ENCODE data around the gene KBTBD3.
A peak's percentile ranks its signal among the peaks of the same experiment; 100 is the strongest.
"Not testable (repeated sequence)": the region's sequence is repeated elsewhere in the genome, so short reads cannot be mapped to it uniquely, and the experiment has no call there.

Gene KBTBD3

DNA sequence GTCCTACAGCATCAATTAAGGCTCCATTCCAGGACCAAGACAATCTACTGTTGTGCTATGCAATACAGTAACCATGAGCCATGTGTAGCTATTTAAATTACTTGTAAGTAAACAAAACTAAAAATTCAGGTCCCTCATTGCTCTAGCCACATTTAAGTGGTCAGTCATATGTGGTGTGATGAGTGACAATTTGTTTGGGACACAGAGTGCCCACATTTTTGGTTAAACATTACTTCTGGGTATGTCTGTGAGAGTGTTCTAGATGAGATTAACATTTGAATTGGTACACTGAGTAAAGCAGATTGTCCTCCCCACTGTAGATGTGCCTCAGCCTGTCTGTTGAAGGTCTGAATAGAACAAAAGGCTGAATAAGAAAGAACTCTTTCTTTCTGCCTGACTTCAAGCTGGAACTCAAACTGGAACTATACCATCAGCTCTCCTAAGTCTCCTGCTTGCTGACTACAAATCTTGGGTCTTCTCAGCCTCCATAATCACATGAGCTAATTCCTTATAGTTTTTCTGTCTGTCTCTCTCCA is 15.8 kb downstream of the KBTBD3 start:
- no peak for DNase-seq

DNA sequence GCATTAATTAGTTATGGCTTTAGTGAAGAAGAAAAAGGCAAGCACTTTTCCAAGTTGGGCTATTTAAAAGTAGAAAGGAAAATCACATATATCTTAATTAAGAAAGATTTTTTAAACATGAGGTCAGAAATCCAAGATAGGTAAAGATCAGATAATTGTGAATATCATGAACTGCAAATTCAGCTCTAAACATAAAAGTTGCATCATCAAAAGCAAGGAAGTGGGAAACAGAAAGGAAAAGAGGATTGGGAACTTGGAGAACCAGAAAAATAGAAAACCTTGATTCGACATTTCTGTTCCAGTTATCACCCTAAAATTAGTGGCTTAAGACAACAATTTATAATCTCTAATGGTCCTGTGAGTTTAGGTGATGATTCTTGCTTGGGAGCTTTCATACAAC is 17.5 kb downstream of the KBTBD3 start:
- DNase-seq, result no peak

DNA sequence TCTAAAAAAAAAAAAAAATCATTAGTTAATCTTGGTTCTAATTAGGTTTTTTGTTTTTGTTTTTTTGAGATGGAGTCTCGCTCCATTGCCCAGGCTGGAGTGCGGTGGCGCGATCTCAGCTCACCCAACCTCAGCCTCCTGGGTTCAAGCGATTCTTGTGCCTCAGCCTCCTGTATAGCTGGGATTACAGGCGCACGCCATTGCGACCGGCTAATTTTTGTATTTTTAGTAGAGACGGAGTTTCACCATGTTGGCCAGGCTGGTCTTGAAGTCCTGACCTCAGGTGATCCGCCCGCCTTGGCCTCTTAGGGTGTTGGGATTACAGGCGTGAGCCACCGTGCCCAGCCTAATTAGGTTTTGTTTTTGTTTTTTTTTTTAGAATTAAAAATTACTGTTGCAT is 18.8 kb downstream of the KBTBD3 start:
- not testable (repeated sequence) for DNase-seq

DNA sequence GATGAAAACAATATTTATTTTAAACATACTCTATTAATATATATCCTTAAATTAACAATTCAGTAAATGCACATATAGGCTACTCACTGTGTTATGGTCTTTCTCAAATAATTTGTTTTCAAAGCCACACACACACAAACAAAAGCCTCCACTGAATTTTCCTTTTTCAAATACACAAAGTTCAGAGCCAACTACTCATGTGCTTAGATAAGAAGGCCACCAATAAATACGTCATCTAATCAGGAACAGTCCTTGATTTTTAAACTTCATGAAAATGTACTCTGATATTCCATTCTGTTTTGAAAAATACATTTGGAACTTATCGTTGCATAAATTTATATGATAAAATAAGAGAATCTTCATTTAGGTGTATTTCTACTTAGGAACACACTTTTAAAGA is 26.0 kb downstream of the KBTBD3 start:
- no peak for DNase-seq

DNA sequence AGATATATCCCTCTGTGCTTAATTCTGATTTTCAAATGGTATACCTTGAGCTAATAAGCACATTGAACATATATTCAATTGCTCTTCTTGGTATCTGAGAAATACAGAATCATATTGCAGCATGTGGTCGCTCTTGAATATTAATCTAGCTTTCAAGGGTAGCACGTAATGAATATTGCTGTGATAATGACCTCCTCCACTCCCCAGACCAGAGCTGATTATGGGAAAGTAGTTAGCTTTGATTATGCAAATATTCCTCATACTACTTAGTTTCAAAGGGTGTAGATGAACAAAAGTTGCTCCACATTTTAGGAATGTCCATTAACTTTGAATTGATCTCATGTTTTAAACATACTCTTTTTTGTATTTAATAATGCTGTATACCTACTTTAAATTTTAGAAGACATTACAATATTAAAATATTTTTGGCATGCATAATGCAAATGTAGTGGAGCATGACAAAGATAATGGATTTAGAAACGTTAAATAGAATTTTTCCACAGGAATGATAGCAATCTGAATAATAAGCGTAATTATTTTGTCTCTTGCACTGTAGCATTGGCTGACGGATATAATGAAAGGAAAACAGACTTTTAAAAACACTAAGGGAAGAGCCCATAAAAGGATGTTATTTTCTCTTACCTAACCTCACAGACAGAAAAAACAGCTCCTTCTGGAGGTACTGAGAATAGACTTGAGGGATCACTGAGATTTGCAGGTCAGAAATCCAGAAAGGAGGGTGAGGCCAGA is 27.2 kb downstream of the KBTBD3 start:
- no peak for DNase-seq

DNA sequence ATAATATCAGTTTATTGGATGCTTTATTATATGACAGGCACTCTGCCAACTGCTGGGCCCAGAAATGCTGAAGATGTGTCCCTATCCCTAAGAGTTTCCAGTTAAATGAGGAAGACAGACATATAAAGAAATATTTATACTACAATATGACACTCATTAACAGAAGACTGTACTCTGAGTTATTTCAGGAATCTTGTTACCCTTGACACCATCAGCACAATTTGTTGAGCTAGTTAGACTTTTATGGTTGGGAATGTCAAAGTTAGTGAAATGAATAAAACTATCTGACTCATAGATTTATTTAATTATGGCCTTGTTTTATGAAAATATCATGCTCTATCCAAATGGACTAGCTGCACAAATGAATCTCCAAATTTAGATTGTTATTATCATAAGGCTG is 29.5 kb downstream of the KBTBD3 start:
- DNase-seq, result no peak

DNA sequence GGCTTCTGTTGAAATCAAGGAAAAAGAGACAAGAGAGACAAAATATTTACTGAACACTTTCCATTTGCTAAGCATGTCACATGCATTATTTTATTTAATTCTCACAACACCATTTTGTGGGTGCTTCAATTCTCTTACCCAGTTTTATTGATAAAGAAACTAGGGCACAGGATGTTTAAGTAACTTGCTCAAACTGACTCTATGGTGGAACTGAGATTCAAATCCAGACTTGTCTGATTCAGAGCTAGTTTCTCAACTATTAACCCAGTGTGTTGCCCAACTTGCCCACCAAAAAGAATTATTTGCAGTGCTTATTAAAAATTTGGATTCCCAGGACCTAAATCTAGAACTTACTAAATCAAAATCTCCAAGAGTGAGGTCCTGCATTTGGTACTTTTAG is 33.6 kb downstream of the KBTBD3 start:
- DNase-seq, result no peak

DNA sequence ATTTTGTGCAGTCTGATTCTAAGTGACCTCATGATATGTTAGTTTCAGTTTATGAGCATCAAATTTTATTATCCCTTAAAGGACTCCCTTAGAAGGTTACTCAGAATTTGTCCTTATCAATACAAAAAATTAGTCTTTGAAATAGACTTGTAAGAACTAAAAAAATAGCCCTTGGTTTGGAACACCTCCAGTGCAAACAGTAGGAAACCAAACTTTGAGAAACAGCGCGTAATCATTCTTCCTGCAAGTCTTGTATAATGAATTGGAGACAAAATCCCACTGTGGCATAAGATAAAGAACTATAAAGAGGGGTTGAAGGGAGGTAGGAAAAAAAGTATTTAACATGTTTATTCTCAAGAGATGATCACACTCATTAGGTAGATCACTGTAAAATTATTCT is 44.3 kb downstream of the KBTBD3 start:
- no peak for DNase-seq

DNA sequence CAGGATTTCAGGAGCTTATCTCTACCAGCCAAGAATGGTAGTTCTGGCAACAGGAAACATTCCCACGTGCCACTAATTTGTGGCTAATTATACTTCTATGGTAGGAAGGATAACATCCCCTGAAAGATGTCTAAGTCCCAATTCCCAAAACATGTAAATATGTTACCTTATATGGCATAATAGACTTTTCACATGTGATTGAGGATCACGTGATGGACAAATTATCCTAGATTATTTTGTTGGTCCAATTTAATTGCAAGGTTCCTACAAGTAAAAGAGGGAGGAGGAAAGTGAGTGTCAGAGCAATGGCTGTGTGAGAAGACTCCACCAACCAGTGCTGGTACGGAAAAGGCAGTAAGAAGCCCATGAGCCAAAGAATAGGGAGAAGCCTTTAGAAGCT is 45.2 kb downstream of the KBTBD3 start:
- DNase-seq, result no peak

DNA sequence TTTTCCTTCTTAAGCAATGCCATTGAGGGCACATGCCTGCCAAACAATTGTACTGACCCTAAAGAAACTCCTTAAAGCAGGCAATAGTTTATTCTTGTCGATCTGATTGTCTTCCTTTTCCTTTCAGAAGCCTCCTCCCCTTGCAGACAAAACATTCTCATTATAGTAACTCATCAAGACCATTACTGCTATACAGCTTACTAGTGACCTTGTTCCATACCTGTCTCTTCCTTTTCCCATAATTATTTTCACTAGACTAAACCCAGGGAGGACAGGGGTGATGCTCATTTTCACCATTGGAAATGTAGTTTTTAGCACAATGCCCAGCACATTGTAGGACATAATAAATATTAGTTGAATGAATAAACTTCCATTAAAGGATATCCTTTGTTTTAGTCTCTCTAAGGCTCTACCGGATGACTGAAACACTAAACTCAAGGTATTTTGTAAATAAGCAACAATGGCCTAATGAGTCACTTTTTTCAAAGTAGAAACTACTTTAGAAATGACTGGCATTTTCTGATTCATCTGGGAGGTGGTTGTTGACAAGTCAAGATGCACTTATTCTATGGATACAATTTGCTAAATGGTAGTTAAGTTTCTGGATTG is 45.8 kb downstream of the KBTBD3 start:
- DNase-seq, result no peak

DNA sequence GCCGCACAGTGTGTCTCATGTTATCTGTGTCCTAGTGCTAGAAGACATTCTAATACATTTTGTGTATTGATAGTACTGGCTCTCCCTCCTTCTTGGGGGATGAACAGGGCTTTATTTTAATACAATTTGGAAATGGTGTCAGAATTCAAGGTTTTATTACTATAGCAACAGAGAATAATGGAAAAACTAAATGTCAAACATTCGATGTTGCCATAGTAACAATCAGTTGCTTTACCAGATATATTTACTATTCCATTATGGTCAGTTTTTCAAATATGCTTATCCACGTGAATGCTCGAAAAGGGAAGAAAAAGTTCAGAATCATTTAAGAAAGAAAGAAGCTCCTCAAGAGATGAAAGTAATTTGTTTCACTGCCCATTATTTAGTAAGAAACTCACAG is 46.5 kb downstream of the KBTBD3 start:
- DNase-seq, result no peak

DNA sequence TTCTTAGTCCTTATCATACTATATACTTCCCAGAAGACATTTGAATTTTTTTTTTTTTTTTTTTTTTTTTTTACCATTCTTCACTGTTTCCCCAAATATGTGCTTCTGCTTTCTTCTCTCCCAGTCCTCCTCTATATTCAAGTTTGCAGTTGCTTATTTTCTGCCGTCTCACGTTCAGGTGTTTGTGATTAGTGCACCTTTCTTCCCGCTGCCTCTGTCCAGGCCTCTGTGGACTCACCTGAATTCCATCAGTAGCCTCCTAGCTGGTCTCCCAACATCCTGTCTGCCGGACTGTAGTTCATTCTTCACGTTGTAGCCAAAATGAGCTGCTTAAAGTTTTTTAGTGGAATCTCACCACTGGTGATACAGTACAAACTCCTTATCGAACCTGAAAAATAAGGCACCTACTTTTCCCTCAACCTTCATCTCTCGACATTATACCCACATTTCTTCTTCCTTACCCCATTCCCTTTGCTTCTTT is 54.3 kb downstream of the KBTBD3 start:
- no peak for DNase-seq

DNA sequence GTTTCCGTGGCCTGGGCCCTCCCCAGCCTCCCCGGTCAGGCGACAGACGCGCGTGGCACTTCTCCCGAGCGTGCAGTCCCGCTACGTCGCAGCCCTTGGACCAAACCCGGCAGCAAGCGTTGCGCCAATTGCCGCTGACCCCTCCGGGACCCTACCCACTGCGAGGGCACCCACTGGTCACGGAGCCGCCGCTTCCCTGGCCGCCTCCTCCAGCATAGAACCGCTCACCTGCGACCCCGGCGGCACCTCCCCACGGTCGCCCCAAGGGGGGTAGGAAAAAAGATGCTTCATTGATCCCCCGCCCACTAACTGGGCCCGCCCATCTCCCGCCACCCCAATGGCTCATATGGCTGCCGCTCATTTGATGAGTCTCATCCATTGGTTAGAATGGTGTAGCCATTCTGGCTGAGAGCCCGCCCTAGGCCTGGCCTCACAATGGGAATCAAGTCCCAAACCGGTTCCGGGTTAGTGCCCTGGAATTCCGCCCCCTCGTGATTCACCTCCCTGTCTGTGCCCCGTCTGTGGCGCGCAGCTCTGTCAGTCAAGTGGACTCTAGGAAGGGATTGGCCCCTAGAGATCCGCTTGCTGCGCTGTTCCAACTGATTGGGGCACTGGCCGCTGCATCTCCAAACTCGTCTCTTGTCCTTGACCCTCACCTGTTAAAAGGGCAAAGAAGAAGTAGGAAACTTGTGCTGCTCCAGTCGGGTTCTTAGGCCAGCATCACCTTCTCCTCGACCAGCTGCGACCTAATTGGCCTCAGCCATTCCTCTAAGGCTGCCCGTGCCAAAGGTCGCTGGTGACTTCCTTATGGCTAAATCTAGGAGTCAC is 55.0 kb downstream of the KBTBD3 start, which contains the start of gene MSANTD4:
MSANTD4 (minus strand) TSS at position 274 of the 828 bp plus-strand sequence. CDS start 11,323 bp downstream, outside the sequence.
- peak; percentile 81 for DNase-seq

DNA sequence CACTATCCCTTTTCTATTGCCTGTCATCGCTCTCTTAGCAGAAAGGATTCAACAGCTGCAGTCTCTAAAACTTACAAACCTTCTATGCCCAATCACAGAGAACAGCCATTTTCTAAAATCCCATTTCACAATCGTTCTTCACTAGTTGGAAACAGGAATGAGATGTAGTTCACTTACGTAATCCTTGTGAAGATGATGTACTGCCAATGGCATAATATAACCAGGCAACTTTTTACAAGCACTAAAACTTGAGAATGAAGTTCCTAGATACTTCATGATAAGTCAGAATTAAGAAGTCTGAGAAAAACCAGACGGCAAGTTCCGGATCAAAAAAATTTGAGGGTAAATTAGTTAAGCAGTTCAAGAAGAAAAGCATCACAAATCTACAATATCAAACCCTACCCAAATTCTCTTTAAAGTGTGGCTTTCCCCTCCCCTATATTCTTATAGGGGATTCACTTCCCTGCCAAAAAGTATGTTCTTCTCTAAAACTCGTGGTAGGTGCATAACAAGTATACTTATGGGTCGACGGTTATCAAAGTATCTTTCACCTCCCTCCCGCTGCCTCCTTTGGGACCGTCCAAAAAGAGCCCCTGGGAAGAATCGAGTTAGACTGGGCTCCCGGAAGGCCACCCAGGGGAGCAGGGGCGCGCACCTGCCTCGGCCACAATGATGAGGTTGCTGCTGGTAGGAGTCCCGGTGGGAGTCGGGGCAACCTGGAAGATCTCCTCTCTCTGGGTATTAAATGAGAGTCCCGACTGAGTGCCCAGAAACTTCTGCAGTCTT is 55.8 kb downstream of the KBTBD3 start:
- no peak for DNase-seq

DNA sequence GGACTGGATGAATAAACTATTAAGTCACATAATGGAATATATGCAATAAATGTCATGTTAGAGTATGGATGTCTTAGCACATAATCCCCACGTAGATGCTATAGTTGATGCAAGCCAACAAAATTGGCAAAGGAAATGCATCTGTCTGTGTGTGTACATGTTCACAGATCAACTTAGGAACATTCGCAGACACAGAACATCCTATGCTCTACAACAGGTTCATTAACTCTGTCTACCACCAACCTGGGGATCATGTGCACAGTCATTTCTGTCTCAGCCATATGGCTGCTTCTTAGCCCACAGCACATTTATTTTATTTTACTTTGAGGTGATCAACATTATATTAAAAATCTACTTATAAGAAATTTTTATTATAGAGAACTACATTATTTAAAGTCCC is 60.1 kb downstream of the KBTBD3 start:
- no peak for DNase-seq

DNA sequence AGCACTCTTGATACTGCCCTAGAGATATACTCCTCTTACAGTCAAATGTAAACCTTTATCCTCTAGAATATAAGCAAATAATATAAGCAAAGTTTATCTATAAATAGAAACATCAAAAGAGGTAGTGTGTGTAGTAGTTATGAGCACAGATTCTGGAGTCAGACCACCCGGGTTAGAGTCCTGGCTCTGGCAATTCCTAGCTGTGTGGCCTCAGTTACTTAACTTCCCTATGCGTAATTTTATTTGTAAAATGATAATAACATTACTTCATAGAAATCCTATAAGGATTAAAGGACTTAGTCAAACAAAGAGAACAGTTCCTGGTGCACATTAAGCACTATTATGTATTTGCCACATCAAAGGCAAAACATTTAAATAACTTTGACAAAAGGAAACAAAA is 62.1 kb downstream of the KBTBD3 start:
- no peak for DNase-seq

DNA sequence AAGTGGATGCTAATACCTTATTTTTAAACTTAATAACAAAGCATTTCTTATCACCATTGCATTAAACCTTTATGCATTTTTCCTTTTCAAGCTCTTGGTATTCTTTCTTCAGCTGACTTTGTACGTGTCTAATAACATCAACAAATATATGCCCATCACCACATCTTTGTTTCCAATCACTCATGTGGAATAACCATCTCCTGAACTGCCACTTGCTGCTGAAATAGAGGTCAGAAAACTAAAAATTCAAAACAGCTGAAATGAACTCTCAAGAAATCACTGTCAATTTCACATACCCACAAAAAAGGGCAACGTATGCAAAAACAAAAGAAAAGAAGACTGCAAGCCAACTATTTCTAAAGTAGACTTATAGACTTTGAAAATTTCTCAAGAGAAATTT is 62.5 kb downstream of the KBTBD3 start:
- DNase-seq, result no peak

DNA sequence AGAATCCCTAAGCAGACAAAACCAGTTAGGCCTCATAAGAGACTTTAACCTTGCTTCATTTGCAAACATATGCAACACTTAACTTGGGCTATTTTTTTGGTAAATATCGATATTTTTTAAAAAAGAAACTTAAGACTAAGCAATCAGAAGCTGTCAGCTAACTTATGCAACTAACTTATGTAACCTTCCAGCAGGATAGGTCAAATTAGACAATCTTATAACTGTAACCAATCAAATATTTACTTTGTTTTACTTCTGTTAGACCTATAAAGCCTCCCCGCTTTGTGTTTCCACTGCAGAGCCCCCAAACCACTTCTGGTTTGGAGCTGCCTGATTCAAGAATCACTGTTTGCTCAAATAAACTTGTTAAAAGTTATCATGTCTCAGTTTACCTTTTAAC is 63.1 kb downstream of the KBTBD3 start:
- no peak for DNase-seq

DNA sequence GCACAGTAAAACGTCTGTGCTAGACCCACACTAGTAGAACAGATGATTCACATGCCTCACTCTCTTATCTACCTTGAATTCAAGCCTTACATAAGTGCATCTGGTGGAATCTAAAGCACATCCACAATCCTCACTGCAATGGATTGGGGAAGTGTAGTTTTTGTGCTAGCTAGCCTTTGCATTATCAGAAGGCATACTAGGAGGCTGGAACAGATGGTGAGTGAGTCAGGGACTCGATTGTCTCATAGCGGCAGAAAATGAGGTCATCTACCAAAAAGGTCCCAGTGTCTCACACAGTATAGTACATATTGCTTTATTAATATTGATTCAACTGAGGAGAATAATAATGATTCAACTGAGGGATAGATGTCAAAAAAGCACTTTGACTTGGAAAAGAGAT is 64.4 kb downstream of the KBTBD3 start:
- DNase-seq, result no peak

DNA sequence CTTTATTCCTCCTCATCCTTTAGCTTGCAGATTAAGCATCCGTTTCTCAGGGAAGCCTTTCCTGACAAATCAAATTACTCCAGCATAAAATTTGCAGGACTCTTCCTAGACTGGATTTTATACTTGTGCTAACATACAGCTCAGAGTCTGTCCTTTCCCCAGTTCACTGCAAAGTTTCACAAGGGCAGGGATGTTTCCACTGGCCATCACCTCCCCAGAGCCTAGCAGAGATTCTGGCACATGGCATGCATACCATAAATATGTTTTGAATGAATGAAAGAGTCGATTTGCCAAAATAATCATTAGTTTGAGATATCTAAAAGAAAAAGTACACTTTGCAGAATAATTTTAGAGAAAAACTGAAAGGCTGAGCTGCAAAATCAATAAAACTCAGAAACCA is 65.7 kb downstream of the KBTBD3 start:
- DNase-seq, result no peak

DNA sequence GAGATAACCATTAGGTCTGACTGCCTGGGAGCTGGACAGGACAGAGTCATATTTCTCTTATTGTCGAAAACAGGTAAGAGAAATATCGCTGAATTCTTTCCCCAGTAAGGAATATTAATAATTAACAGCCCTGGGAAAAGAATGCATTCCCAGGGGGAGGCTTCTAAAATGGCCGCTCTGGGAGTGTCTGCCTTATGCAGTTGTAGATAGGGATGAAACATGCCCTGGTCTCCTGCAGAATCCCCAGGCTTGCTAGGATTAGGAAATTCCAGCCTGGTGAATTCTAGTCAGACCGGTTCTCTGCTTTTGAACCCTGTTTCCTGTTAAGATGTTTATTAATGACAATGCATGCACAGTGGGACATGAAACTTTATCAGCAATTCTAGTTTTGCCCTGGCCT is 74.1 kb downstream of the KBTBD3 start:
- DNase-seq, result not testable (repeated sequence)

DNA sequence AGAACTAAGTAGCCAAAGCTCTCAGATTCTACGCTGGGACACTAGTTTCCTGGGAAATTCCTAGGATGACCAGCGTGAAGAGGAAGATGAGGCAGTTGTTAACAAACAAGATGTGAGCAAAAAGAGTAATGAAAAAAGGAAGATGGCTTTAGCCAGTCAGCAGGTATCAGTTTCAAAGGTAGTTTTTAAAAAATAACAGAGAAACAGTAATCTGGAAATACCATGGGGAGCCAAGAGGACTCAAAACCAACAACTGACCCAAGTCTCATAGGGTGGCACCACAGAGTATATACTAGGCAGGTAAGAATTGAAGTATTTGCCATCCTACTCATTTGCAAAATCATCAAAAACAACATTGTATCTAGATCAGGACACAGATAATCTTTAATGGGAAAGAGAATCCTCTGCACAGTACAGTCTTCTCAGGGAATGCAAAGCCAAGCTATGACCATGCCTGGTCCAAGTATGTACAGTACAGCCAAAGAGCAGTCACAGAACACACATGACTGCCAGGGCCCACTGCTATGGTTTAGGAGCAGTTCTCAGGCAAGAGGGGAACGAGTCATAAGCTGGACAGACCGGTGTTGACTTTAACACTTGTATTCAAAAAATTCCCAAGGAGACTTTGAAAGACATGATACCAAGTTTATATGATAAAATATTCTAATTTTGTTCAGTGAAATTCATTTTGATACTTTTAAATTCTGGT is 75.7 kb downstream of the KBTBD3 start:
- no peak for DNase-seq

Measured in NCI-H748 treated with DMSO at 0.1 percent for 48 hours (cell line).